DND-41 (cell line): ENCODE data around the gene G6PC3.

Experiments used
- ATAC-seq: fragments of 200-7000 bp; cut with Tn5 transposase; 3 replicates; pipeline ENCODE4 v1.9.1; 2021; ENCODE audit warnings: low read depth; ENCODE audit not compliant: insufficient read depth
- DNase-seq: peaks from one replicate; pipeline ENCODE4 v3.0.0-alpha.2; 2020
- H2AFZ ChIP-seq: 2 replicates; pipeline ENCODE4 v1.6.0; 2012; ENCODE audit warnings: low read depth, low read length
- H3K27ac ChIP-seq: 2 replicates; pipeline ENCODE4 v1.5.1; 2012; ENCODE audit warnings: low read length, inconsistent platforms
- H3K27me3 ChIP-seq: fragments of 200-600 bp; sonication (generic); 2 replicates; pipeline ENCODE4 v1.6.0; 2012; ENCODE audit warnings: low read length, mild to moderate bottlenecking, inconsistent platforms; ENCODE audit not compliant: insufficient read depth, poor library complexity
- H3K36me3 ChIP-seq: 2 replicates; pipeline ENCODE4 v1.5.1; 2012; ENCODE audit warnings: low read length, inconsistent platforms; ENCODE audit not compliant: insufficient read depth
- H3K4me1 ChIP-seq: 2 replicates; pipeline ENCODE4 v1.5.1; 2012; ENCODE audit warnings: mild to moderate bottlenecking, low read length; ENCODE audit not compliant: insufficient read depth
- H3K4me2 ChIP-seq: 2 replicates; pipeline ENCODE4 v1.6.0; 2012; ENCODE audit warnings: mild to moderate bottlenecking, moderate library complexity, low read length, inconsistent platforms; ENCODE audit not compliant: insufficient read depth
- H3K4me3 ChIP-seq, 2 experiments: fragments of 200-600 bp in 1 of 2; shearing (Covaris generic) in 1 of 2; 2 replicates each; pipeline ENCODE4 v1.5.1; 2012 to 2016; ENCODE audit warnings: inconsistent platforms in 2 of 2, low read length in 2 of 2, mild to moderate bottlenecking in 2 of 2, low read depth in 1 of 2, moderate library complexity in 1 of 2
- H3K79me2 ChIP-seq: 2 replicates; pipeline ENCODE4 v1.6.0; 2012; ENCODE audit warnings: low read length, inconsistent platforms; ENCODE audit not compliant: insufficient read depth
- H3K9ac ChIP-seq: 2 replicates; pipeline ENCODE4 v1.6.0; 2012; ENCODE audit warnings: low read depth, mild to moderate bottlenecking, inconsistent platforms, low read length, moderate library complexity
- H3K9me3 ChIP-seq: 2 replicates; pipeline ENCODE4 v1.5.1; 2012; ENCODE audit warnings: low read length, moderate library complexity, mild to moderate bottlenecking, inconsistent platforms; ENCODE audit not compliant: insufficient read depth, severe bottlenecking
- H4K20me1 ChIP-seq: 2 replicates; pipeline ENCODE4 v1.6.0; 2012; ENCODE audit warnings: low read length; ENCODE audit not compliant: insufficient read depth
- CTCF ChIP-seq: IDR thresholded peaks from 2 replicates; pipeline ENCODE4 v1.5.1; 2012; ENCODE audit warnings: borderline replicate concordance, low read length, moderate library complexity, mild to moderate bottlenecking; ENCODE audit not compliant: poor library complexity, severe bottlenecking; ENCODE audit errors: extremely low read depth
- EZH2 ChIP-seq: IDR thresholded peaks from 3 replicates; pipeline ENCODE4 v1.6.1; 2012; ENCODE audit warnings: borderline replicate concordance, low read depth, mild to moderate bottlenecking, moderate library complexity, low read length, inconsistent platforms; ENCODE audit not compliant: severe bottlenecking

The G6PC3 gene

GRCh38 chr17:44079877-44080821, 9.6 kb downstream of the G6PC3 start:
- TF ChIP-seq CTCF (no peak), EZH2 (no peak)
- Histone ChIP-seq H4K20me1 (no peaks in the 10 kb centered on the region), H3K9ac (no peak overlapping the region), H3K4me2 (no peak overlapping the region), H3K4me3 (no peak overlapping the region), H3K36me3 (peaks cover 20% of the 10 kb centered on the region), H2AFZ (no peak overlapping the region), H3K9me3 (no peaks in the 10 kb centered on the region), H3K27ac (no peak overlapping the region), H3K4me1 (no peaks in the 10 kb centered on the region), H3K79me2 (no peaks in the 10 kb centered on the region), H3K27me3 (no peaks in the 10 kb centered on the region)
- ATAC-seq, result no peak
- no peak for DNase-seq

DNA sequence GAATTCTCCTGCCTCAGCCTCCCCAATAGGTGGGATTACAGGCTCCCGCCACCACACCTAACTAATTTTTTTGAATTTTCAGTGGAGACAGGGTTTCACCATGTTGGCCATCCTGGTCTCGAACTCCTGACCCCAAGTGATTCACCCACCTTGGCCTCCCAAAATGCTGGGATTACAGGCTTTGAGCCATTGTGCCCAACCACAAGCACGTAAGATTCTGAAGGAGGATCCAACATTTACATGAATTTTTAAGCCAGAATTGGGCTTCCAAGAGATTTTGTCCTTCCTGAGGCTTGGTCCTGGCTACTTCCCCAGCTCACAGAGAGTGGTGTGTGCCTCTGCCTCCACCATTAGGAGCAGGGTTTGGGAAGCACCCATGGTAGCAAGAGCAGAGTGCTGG, 11.1 kb downstream of the G6PC3 start:
- H3K4me2 ChIP-seq, result no peak overlapping the region
- 0 out of 2 replicates have a peak, but pooled peaks cover 5% of the 10 kb centered on the region for H4K20me1 ChIP-seq
- H3K27ac ChIP-seq, result no peak overlapping the region
- DNase-seq (no peak), ATAC-seq (no peak)
- H3K4me1 ChIP-seq, result no peaks in the 10 kb centered on the region
- H3K79me2 ChIP-seq, result no peaks in the 10 kb centered on the region
- H3K9me3 ChIP-seq, result no peaks in the 10 kb centered on the region
- TF ChIP-seq CTCF (no peak), EZH2 (no peak)
- H3K9ac ChIP-seq, result no peak overlapping the region
- peaks cover 5% of the 10 kb centered on the region; the same call in 1 of the 2 replicates for H3K36me3 ChIP-seq
- H3K27me3 ChIP-seq, result no peaks in the 10 kb centered on the region
- no peak overlapping the region for H3K4me3 ChIP-seq
- H2AFZ ChIP-seq, result no peak overlapping the region

- no peaks in the 10 kb centered on the region for H3K9me3 ChIP-seq
- H4K20me1 ChIP-seq, result 0 out of 2 replicates have a peak, but pooled peaks cover 5% of the 10 kb centered on the region
- no peak for DNase-seq
- no peaks in the 10 kb centered on the region for H3K27me3 ChIP-seq
- no peak overlapping the region for H3K4me2 ChIP-seq
- no peak overlapping the region for H2AFZ ChIP-seq
- 0 out of 2 replicates have a peak, but pooled peaks cover 3% of the 10 kb centered on the region for H3K36me3 ChIP-seq
- no peak for TF ChIP-seq EZH2
- no peak for TF ChIP-seq CTCF
- H3K4me1 ChIP-seq, result no peaks in the 10 kb centered on the region
- no peak overlapping the region for H3K9ac ChIP-seq
- no peaks in the 10 kb centered on the region for H3K79me2 ChIP-seq
- ATAC-seq, result no peak
- H3K4me3 ChIP-seq, result no peak overlapping the region
- H3K27ac ChIP-seq, result no peak overlapping the region
Measured at GRCh38 chr17:44082256-44082927, 11.9 kb downstream of the G6PC3 start.
